ENCODE results near the gene EBF3.

EBF3 gene

DNA sequence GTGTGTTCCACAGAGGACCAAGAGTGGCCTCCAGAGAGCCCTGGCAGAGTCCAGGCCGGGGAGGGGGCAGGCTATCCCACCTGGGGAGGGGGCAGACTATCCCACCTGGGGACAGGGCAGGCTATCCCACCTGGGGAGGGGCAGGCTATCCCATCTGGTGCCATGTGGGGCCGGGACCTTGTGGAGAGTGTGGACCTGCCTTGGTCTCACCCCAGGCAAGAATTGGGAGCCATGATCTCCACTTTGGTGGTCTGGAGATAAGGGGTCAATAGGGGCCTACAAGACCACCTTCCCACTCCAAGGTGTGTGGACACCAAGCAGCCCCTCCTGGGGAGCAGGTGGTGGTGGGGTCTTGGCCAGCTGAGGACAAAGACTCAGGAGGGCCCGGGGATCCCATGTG, 138.2 kb downstream of the EBF3 start:
- DNase-seq, result no peak

DNA sequence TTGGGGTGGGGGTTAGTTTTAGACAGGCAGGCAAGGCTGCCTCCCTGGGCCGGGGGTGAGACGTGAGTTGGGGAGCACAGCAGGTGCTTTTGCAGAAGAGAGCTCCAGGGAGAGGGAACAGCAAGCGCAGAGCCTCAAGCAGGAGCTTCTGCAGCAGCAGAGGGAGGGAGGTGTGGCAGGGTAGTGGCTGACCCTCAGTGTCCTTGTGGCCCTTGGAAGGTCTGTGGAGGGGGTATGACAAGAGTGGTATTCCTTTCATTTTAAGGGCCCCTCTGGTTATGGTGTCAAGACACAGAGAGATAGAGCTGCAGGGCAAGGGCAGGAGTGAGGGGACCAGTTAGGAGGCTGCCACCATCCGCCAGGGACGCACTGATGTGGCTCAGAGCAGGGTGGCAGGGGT, 138.9 kb downstream of the EBF3 start:
- DNase-seq, result no peak

DNA sequence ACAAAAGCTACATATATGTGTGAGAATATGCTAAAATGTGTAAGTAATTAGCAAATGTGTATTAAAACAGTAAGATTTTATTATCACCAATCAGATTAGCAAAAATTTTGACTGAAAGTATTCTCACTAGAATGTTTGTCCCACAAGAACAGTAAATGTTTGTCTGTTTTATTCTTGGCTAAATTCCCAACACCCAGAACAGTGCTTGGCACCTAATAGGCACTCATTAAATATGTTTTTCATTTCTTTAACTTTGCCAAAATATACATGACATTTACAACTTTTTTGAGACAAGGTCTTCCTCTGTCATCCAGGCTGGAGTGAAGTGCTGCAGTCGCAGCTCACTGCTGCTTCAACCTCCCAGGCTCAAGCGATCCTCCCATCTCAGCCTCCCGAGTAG, 143.6 kb downstream of the EBF3 start:
- no peak for DNase-seq

DNA sequence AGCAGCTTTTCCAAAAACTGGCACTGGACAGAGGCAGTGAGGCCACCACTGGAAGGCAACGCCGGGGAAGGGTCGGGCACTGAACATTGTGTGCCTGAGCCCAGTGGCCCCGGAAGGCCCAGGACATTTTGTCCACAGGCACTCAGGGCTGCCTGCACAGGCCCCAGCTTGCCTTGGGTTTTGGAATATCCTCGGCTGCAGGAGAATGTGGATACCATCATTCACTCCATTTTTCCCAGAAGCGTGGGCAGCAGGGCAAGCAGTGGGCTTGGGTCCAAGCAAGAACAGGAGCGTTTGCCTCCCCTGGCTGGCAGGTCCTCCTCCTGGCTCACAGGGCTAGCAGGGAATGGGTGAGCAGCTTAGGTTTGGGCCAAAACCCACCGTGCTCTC, 147.4 kb downstream of the EBF3 start:
- no peak for DNase-seq

DNA sequence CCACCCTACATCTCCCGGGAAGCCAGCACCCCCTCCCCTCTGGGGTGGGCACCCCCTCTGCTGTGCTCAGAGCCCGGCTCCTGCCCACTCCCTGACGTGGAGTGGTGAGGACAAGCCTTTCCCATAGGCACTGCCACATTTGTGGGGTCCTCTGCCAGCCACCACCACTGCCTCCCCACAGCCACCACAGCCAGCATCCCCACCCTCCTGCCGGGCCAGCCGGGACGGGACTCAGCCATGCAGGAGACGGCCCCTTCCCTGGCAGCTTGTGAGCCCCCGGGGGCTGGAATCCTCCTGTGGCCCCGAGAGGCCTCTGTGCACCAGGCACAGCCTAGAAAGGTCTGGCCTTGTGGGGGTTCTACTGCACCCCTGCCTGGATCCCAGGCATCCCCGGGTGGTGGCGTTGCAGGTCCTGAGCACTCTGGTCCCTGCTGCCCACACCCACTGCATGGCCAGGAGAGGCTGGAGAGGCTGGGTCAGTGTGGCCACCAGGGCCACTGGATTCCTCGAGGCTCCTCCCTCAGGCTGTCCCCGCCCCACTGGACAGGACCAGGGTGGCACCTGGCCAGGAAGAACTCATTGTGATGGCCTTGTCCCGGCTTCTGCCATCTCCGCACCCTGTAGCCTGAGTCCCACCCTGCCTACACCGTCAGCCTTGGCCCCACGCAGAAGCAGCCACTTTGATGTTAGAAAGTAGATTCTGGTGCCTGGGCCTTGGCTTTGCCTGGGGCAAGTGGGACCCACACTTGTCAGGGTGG, 148.0 kb downstream of the EBF3 start:
- no peak for DNase-seq

DNA sequence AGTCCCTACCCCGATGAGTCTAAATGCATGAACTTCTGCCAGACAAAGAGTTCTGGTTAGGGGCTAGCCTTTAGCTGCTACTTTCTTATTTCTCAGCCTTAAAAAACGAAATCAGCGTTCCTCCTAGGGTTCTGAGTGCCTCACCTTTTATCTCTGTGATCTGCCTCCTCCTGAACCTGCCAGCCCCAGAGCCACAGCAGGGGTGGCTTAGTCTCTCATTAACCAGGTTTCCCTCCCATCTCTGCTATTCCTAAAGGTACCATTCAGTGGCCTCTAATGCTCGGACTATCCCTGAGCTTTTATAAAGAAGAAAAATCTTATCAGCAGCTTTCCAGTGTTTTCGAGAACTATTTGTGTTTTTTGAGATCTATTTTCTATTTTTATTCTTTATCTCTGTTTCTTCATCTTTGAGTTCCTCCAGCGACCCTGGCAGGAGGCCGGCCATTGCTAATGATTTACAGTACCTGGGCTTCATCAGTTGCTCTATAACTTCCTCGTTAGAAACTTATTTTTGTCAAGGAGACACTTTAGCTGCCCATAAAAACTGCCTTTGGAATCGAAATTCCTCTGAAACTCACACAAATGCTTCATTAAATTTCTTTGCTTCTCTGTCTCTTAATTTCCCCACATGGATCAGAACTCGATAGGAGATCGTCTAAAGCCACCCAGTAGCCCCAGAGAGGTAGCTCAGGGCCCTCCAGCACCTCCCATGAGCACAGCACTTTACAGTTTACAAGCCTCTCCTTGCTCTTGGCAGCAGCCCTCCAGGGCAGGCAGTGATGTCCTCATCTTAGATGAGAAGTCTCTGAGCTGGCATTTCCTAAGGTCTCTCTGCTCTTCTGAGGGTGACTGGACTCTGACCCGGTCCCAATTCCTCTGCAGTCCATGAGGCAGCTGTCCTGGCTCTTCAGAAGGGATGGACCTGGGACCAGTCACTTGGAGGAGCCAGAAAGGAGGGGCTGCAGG, 149.1 kb downstream of the EBF3 start:
- DNase-seq, result no peak

DNA sequence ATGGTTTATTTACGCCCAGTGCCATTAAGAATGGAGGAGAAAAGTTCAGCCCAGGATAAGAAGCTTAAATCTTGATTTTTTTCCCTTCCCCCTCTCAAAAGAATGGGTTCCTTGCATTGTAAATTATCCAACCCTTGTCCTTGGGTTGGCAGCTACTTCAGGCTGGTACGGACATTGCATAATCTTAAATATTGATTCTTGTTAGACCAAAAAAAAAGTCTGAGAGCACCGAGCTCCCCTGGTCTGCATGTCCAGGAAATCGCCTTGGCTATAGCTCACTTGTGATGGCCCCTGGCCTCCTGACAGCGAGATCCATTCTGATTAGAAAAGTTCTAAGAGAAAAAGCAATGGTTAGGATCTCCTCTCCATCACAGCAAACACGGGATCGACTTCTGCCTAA, 151.7 kb downstream of the EBF3 start:
- DNase-seq, result no peak

DNA sequence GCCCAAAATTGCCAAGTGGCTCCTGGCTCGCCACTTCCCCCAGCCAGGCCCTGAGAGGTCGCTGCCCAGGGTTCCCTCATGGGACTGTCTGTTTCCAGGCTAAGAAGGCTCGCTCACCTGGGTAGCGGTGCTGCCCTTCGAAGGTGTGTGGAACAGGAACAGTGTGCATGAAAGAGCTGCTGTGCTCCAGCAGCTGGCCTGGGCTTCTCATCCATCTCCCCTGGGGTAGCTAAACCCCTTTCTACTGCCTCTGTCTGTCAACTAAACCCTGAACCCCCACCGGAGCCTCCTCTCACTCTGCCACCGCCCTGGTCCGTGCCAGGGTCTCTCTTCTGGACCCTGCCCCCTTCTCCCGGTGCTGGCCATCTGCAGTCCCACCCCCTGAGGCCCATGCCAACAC, 152.9 kb downstream of the EBF3 start:
- DNase-seq, result no peak

DNA sequence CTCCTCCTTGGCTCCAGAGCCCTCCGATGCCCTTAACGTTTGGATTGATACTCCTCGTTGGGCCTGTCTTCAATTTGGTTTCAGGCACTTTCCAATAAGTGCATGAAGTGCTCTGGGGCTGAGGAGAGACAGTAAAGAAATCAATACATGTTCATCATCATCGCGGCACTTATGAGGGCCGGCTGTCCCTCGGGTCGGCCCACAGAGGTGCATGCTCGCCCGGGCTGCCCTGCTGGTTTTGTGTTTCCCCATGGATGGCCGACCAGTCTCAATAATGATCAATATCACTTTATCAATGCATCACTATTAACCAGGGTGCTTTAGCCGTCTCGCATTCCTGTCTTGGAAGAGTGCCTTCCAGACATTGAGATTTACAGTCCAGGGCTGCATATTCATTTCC, 154.2 kb downstream of the EBF3 start:
- DNase-seq, result no peak

DNA sequence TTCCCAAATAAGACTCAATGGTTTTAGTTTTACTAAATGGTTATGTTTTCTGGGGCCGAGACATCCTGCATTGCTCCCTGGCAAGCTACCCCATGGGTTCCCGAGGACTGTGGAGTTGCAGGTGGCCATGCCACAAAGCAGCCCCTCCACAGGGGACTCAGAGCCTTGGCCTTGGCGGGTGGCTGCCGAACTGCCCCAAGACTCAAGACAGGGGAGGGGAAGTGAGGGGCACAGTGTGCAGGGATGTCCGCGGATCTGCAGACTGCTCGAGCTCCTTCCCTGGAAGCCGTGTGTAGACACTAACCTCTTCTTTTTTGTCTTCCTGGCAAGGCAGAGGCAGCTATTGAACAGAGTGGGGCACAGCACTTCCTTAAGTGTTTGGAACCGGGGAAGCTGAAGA, 154.6 kb downstream of the EBF3 start:
- no peak for DNase-seq

DNA sequence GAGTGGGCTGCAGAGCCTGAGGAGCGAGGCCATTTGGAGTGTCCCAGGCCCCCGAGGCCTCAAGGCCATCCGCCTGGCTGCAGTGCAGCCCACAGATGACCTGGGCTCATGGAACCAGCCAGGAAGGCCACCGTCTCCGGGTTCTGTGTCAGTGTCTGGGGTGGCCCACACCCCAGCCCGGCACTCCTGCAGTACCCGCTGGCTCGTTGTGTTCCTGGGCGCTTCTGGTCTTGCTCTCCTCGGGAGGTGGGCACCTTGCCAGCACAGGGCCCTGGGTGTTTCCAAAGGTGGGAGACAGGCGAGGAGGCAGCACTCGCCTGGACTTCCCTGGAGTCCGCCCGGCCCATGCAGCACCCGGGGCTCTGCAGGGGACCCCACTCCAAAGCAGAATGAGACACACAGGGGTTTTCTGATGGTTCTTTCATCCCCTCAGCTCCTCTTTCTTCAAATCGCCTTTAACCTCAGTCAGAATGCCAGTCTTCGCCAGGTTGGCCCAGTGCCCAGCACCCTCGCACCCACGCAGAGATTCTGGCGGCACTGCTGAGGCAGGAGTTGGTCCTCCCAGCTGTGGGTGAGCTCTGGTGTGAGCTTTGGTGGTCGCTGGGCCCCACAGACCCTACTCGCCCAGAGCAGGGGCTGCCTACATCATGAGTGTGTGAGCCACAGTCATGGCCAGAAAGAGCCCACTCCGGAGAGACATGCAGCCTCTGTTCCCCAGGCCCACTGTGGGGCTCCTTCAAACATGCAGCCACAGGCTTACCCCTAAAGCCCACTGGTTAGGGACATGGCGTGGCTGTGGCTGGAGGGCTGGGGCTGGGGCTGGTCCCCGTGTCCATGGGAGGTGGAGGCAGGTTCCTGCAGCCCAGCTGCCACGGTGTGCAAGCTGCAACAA, 155.7 kb downstream of the EBF3 start:
- no peak for DNase-seq

DNA sequence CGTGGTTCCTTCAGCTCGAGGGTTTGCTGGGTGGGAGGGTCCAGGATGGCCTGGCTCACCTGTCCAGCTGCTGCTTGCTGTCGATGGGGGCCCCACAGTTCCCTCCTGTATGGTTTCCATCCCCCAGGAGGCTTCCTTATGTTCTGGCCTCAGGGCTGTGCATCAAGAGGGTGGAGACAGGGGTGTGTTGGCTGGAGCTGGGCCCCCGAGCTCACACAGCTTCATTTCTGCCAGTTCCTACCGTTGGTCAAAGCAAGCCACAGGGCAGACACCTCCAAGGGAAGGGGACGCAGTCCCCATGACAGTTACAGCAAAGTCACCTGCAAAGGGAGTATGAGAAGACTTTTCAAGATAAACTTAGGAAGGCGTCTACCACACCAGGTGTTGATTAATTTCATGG, 156.9 kb downstream of the EBF3 start:
- DNase-seq, result no peak

DNA sequence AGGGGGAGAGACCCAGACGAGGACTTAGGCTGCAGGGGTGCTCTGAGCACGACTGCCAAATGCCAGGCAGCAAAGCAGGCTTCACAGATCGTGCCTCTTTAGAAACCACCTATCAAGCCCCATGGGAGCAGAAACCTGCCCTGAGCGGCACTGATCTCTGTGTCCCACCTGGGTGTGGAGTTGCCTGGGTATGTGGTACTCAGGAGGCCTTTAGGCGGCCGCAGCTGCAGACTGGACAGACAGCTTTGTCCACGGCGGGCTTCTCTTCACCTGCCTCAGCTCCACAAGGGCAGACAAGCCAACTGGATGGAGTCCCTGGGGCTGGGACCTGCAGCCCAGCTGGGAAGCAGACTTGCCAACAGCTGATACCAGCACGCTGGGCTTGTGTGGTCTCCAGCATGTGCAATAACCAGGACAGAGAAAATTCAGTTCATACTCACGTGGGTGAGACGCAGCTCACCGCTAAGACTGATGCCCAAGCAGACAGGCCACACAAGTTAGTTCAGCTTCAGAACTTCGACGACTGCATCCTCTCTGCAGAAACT, 163.2 kb downstream of the EBF3 start:
- no peak for DNase-seq

DNA sequence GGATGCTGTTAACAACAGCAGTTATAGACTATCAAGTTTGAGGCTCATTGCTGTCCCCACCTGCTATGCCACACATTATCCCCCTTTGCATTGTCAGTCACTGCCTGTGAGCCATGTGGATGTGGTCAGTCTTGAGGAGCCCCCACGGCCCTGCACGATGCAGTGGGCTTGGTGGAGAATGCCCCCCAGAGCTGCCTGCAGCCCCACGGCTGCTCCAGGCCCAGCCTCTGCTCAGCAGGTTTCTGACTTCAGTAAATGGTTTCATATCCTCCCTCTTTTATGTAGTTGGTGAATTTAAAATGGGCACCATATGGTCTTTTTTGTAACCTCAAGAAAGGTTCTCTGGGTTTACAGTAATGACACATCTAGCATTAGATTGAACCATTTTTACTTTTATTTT, 164.1 kb downstream of the EBF3 start:
- DNase-seq, result no peak

DNA sequence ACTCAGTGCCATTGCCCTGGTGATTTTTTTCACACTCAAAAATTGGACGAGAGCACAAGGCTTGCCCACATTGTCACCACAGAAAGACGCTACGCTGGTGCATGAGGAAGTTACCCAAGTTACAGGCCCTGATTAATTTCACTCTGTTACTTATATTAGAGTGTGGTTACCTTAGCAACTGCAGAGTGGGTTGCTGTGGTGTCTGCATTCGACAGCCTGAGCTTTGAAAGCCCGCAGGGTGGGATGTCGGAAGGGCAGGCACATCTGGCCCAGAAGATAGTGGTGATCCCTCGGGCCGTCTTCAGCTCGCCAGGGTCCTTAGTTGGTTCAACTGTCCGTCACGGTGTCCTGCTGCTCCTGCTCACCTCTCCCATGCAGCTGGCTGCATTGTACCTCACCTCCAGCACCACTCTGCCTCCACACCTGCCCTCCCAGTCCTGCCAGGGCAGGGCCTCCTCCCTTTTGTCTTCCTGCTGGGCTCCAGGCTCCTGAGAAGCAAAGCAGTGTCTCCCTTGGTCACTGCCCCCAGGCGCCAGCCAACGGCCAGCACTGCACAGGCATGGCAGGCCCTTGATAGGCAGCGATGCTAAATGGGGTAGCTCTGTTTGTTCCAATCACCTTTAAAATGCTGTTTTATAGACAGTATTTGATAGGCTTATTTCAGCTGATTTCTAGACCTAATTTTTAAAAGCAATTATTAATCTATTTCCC, 167.2 kb downstream of the EBF3 start:
- no peak for DNase-seq

DNA sequence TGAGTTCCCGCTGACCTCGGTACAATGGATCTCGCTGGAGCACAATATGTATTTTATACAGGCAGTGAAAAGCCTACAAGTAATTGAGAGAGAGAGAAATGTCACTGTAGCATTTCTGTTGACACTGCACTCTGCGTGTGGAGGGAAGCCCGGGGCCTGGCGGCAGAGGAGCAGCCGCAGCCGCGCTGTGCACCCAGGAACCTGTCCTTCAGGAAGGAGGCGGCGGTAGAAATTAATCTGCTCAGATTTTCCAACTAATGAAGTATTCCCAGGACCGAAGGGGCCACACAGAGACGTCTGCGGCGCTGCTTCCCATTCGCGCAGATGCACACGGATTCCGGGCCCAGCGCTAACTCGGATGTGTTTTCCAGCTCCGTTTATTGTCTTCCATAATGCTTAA, 170.1 kb downstream of the EBF3 start:
- DNase-seq, result no peak

DNA sequence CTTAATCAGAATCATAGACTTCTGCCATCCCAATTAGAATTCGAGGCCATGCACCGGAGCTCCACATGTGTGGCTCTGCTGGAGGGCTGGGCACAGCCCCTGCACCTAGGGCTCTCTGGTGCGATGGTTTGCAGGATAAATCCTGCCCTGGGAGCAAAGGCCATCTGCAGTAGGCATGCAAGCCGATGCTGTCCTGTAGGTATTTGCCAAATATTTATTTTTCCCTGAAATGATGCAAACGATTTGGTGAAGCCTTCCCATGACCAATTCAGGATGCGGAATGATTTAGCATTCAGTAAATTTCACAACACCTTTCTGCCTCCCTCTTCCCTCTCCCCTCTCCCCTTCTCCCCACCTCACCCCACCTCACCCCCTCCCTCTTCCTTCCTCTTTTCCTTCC, 170.6 kb downstream of the EBF3 start:
- DNase-seq, result no peak

DNA sequence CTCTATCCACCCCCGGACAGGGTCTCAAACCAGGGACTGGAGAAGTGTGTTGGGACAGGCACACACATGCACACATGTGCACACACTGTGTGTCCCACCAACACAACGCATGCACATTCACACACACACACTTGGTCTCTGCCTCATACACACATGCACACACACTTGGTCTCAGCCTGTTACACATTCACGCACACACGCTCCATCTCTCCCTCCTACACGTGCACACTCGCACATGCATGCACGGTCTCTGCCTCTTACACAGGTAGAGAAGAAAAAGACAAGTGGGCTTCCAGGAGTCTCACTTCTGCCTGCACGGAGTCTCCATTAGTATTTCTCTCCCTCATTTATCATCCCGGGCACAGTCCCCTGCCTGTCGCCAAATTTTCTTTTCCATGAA, 171.2 kb downstream of the EBF3 start:
- DNase-seq, result no peak

DNA sequence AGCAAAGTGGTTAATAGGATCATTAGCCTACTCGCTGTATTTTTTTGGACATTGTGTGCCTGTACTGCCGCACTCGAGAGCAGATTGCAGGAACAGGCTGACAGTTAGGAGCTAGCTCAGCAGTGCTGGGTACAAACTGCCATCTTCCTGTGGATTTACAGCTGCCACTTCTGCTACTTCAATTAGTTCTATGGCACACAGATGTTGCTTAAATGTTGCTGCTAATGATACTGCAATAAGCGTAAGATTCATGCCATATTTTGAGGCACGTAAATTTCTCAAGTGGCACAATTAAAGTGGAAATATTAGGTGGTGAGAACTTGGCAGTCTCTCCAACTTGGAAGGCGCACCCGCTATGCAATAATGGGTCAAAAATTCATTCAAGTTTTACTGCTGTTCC, 171.9 kb downstream of the EBF3 start:
- peak; percentile 24 for DNase-seq

DNA sequence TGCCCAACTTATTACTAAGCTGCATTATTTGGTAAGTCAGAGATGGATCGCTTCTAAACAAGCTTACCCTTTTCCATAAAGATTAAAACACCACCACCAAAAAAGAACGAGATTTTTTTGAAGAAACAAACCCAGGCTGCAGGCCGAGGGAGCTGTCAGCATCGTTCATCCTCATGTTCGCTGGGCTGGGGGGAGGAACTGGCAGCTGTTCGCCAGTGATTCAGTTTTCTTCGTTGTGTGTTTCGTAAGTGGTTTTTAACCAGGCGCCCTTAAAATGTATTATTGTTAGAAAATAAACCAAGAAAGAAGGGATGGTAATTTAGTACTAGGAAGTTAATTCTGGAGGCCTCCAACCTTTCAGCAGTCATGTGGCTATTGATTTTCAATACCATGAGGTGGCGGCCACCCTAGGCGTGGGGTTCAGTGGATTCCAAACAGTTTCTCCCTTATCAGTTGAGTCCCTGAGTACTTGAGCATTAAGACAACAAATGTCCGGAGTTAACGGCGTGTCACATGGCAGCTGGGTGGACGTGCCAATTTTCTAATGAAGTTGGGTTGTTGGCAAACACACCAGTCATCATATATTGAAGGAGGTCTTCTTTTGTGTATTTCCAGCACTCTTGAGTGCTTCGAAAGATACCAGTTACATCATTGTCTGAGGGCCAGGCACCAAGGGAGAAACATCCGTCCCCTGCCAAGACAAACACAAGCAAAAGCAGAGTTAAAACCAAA, 173.2 kb downstream of the EBF3 start:
- peak; percentile 52 for DNase-seq

DNA sequence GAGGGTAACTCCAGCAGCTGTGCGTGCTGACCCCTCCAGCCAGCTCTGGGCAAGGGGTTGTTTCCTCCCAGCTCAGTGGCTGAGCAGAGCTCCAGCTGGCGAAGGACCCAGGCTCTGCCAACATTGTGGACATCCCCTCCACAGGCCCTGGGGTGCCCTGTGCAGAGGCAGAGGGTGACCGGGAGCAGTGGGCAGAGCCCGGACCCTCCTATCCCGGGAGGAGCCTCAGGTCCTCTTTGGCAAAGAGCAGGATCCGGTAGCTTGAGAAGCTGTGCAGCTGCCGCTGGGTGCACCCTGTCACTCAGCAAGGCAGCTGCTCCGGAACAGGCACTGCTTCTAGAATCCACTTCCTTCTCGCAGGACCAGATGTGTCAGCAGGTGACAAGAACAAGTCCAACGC, 175.9 kb downstream of the EBF3 start:
- DNase-seq, result no peak

DNA sequence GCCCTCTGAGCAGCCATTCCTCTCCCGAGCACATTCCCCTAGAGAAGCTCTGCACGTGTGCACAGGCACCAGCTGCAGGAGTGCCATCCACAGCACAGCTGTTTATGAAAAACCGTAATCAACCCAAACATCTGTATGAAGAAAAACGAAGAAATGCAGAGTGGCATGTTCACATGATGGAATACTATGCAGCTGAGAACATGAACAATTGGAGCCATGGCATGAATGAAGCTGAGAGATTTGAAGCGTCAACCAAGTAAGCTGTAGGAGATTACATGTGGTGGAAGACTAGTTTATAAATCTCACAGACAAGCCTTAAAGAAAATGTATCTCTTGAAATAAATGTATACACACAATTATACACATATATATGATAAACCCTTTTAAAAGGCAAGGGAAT, 176.5 kb downstream of the EBF3 start:
- DNase-seq, result no peak

Measured in NCI-H1105 (cell line).